Fibroblast of lung (primary cell): ENCODE measurements around the gene KLHL25. TPM values are rescaled to one million over a fixed set of nuclear protein-coding genes. Genes with fewer than 3 reads are reported as not detected.

Experiments used
- DNase-seq, 2 donors: peaks; one replicate each; pipeline versions ENCODE4 v3.0.0 to v3.0.0-alpha.2; 2010; ENCODE audit warnings: low read depth in 2 of 2
- H2AFZ ChIP-seq: 2 replicates; pipeline ENCODE4 v1.5.1; 2012; ENCODE audit warnings: low read length, control low read depth, inconsistent platforms
- H3K27ac ChIP-seq: 2 replicates; pipeline ENCODE4 v1.5.1; 2011; ENCODE audit warnings: low read length, control low read depth; ENCODE audit not compliant: insufficient read depth
- H3K27me3 ChIP-seq: 2 replicates; pipeline ENCODE4 v1.5.1; 2011; ENCODE audit warnings: mild to moderate bottlenecking, low read length; ENCODE audit not compliant: control insufficient read depth, insufficient read depth
- H3K36me3 ChIP-seq: 2 replicates; pipeline ENCODE4 v1.5.1; 2011; ENCODE audit warnings: low read length; ENCODE audit not compliant: control insufficient read depth, insufficient read depth
- H3K4me1 ChIP-seq: 2 replicates; pipeline ENCODE4 v1.5.1; 2011; ENCODE audit warnings: low read length; ENCODE audit not compliant: control insufficient read depth, insufficient read depth; ENCODE audit errors: extremely low read depth
- H3K4me2 ChIP-seq: 2 replicates; pipeline ENCODE4 v1.5.1; 2011; ENCODE audit warnings: low read length, control low read depth; ENCODE audit not compliant: insufficient read depth; ENCODE audit errors: extremely low read depth
- H3K4me3 ChIP-seq, 4 experiments: fragments of 200-600 bp in 1 of 4; sonication (generic) in 1 of 4; replicated peaks in 1 of 4; 2 replicates each; pipeline ENCODE4 v1.5.1; 2011 to 2016; ENCODE audit warnings: low read length in 4 of 4, low read depth in 3 of 4, mild to moderate bottlenecking in 3 of 4, control low read depth in 2 of 4, inconsistent platforms in 1 of 4, mixed read lengths in 1 of 4; ENCODE audit not compliant: insufficient read depth in 1 of 4; ENCODE audit errors: control extremely low read depth in 1 of 4
- H3K79me2 ChIP-seq: 2 replicates; pipeline ENCODE4 v1.5.1; 2012; ENCODE audit warnings: mild to moderate bottlenecking, low read length, inconsistent platforms; ENCODE audit not compliant: control insufficient read depth, insufficient read depth
- H3K9ac ChIP-seq: 2 replicates; pipeline ENCODE4 v1.5.1; 2011; ENCODE audit warnings: mild to moderate bottlenecking, low read length, control low read depth; ENCODE audit not compliant: insufficient read depth
- H3K9me3 ChIP-seq: 2 replicates; pipeline ENCODE4 v1.5.1; 2012; ENCODE audit warnings: low read depth, low read length; ENCODE audit not compliant: control insufficient read depth, insufficient read depth
- H4K20me1 ChIP-seq: 2 replicates; pipeline ENCODE4 v1.5.1; 2011; ENCODE audit warnings: low read length; ENCODE audit not compliant: control insufficient read depth, insufficient read depth; ENCODE audit errors: extremely low read depth
- EZH2 ChIP-seq: IDR thresholded peaks from 2 replicates; pipeline ENCODE4 v1.5.1; 2012; ENCODE audit warnings: low read length, control low read depth, mild to moderate bottlenecking; ENCODE audit errors: missing control alignments
- polyA plus RNA-seq, 2 donors: library from polyadenylated mRNA; depleted of rRNA in 1 of 2; stranded (reverse) in 1 of 2; unstranded in 1 of 2; fragments of >200 nt; gene quantifications; 2 replicates each; pipeline ENCODE4 v1.2.1, GENCODE V29; 2011 to 2012; ENCODE audit warnings: missing spikeins in 1 of 2
- total RNA-seq: library from RNA; depleted of rRNA; stranded (reverse); fragments of >200 nt; gene quantifications from 2 replicates; pipeline ENCODE4 v1.2.1, GENCODE V29; 2014
- TF ChIP-seq, protein P1 (sequence below), 2 donors: IDR thresholded peaks in 1 of 2; conservative IDR thresholded peaks in 1 of 2; 1 replicate in 1 of 2; 2 replicates in 1 of 2; pipeline ENCODE4 v1.5.1; 2011 to 2012; ENCODE audit warnings: low read length in 2 of 2, control low read depth in 1 of 2, inconsistent platforms in 1 of 2, low read depth in 1 of 2, mild to moderate bottlenecking in 1 of 2

Gene KLHL25
- total and polyA plus RNA-seq, 2 donors (not counting 1 experiment from before 2014, with no cell fraction given) = 1.4 to 5.4 TPM

- no peak overlapping the region for H2AFZ ChIP-seq
- H3K79me2 ChIP-seq = peaks cover 10% of the 10 kb centered on the region
- DNase-seq = no peak
- H3K4me2 ChIP-seq = no peak overlapping the region
- H3K27me3 ChIP-seq = no peaks in the 10 kb centered on the region
- H3K4me3 ChIP-seq = no peak overlapping the region
- no peak overlapping the region for H3K27ac ChIP-seq
- H4K20me1 ChIP-seq = no peaks in the 10 kb centered on the region
- H3K9me3 ChIP-seq = no peaks in the 10 kb centered on the region
- peaks cover 2% of the 10 kb centered on the region for H3K4me1 ChIP-seq
- H3K9ac ChIP-seq = no peak overlapping the region
- no peaks in the 10 kb centered on the region for H3K36me3 ChIP-seq
- TF ChIP-seq, protein P1, sequence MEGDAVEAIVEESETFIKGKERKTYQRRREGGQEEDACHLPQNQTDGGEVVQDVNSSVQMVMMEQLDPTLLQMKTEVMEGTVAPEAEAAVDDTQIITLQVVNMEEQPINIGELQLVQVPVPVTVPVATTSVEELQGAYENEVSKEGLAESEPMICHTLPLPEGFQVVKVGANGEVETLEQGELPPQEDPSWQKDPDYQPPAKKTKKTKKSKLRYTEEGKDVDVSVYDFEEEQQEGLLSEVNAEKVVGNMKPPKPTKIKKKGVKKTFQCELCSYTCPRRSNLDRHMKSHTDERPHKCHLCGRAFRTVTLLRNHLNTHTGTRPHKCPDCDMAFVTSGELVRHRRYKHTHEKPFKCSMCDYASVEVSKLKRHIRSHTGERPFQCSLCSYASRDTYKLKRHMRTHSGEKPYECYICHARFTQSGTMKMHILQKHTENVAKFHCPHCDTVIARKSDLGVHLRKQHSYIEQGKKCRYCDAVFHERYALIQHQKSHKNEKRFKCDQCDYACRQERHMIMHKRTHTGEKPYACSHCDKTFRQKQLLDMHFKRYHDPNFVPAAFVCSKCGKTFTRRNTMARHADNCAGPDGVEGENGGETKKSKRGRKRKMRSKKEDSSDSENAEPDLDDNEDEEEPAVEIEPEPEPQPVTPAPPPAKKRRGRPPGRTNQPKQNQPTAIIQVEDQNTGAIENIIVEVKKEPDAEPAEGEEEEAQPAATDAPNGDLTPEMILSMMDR (conservative IDR thresholded peaks at IDR 0.05 in 1 of 2, IDR thresholded peaks at IDR 0.05 in 1 of 2; ENCODE audit: low read depth in 1 of 2, low read length in 2 of 2) = no peak
- no peak for TF ChIP-seq EZH2
Measured at GRCh38 chr15:85788771-85789495, 5.8 kb downstream of the KLHL25 start.

GRCh38 chr15:85786781-85787114 is 8.0 kb downstream of the KLHL25 start:
- Histone ChIP-seq H3K4me3 (no peak overlapping the region), H4K20me1 (no peaks in the 10 kb centered on the region), H3K36me3 (no peaks in the 10 kb centered on the region), H2AFZ (no peak overlapping the region), H3K79me2 (no peaks in the 10 kb centered on the region), H3K9ac (no peak overlapping the region), H3K27me3 (no peaks in the 10 kb centered on the region), H3K4me1 (peaks cover 2% of the 10 kb centered on the region), H3K9me3 (no peaks in the 10 kb centered on the region), H3K4me2 (no peak overlapping the region), H3K27ac (no peak overlapping the region)
- no peak for DNase-seq
- no peak for TF ChIP-seq EZH2
- TF ChIP-seq, protein P1 (conservative IDR thresholded peaks at IDR 0.05 in 1 of 2, IDR thresholded peaks at IDR 0.05 in 1 of 2; ENCODE audit: low read depth in 1 of 2, low read length in 2 of 2) = no peak

DNA sequence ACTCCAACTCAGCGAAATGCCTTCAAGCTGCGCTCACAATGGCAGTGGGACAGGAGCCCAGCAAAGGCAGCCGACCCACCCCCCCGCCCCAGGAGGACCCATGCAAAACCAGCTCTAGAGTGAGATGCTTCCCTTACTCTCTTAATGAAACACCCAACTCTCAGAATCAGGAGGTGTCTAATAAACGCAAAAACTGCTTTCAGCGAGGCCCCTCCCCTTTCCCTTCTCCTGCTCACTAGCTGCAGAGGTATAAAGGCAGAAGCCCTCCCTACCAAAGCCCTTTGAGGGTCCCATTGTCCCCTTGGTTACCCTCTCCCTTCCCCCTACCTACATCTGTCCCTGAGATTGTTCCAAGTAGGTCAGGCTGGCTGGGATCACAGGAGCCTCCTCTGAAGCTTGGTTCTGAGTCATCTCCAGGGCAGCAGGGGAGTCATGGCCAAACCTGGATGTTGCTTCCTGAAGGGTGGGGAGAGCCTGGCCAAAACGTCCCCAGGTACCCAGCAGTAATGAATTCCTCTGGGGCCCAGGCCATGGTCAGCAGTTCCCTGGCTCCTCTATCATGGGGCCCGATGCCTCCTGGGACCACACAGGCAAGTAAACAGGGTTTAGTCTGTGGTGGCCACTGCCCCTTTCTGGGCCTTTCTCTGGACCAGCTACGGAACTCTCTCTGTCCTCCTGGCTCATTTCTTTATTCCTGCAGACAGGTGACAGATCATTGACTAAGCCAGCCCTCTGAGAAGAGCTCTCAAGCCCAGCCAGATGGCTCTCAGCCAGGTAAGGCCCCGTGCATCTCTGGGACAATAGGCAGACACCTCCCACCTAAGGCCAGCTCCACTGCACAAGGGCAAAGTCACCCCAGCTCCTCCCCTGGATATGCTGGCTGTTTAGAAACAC is 8.6 kb downstream of the KLHL25 start:
- H3K4me1 ChIP-seq = peaks cover 2% of the 10 kb centered on the region
- H3K4me2 ChIP-seq = no peak overlapping the region
- DNase-seq = peak in 1 of 2 donors; percentile 72
- no peaks in the 10 kb centered on the region for H3K79me2 ChIP-seq
- H2AFZ ChIP-seq = no peak overlapping the region
- H3K27me3 ChIP-seq = no peaks in the 10 kb centered on the region
- no peaks in the 10 kb centered on the region for H3K9me3 ChIP-seq
- TF ChIP-seq EZH2 = no peak
- H3K9ac ChIP-seq = no peak overlapping the region
- no peak overlapping the region for H3K4me3 ChIP-seq
- no peaks in the 10 kb centered on the region for H4K20me1 ChIP-seq
- no peak overlapping the region for H3K27ac ChIP-seq
- no peaks in the 10 kb centered on the region for H3K36me3 ChIP-seq
